Anterior cingulate cortex (tissue), 58 donors: Measurements from ENCODE around the gene TMPRSS5.

Source experiments
- DNase-seq, 58 donors: peaks; one replicate each; lab custom pipeline; 2025; lab: John Stamatoyannopoulos, UW

The TMPRSS5 gene

GRCh38 chr11:113698515-113698914, 7.6 kb downstream of the TMPRSS5 start:
- DNase-seq: no peak

GRCh38 chr11:113697756-113698407, 8.2 kb downstream of the TMPRSS5 start:
- DNase-seq: no peak

- no peak for DNase-seq
These were observed 9.0 kb downstream of the TMPRSS5 start for GRCh38 chr11:113697111-113697510.

GRCh38 chr11:113695207-113695606, 10.9 kb downstream of the TMPRSS5 start:
- no peak for DNase-seq

GRCh38 chr11:113694390-113694789, 11.7 kb downstream of the TMPRSS5 start:
- DNase-seq: no peak

- DNase-seq: no peak
These were observed 13.1 kb downstream of the TMPRSS5 start for GRCh38 chr11:113693030-113693429.

GRCh38 chr11:113690619-113691569, 15.2 kb downstream of the TMPRSS5 start:
- peak in 1 of 58 donors; percentile 15 for DNase-seq

- DNase-seq: no peak
These were observed 16.1 kb downstream of the TMPRSS5 start for GRCh38 chr11:113689768-113690618.

- no peak for DNase-seq
These were observed 20.3 kb downstream of the TMPRSS5 start for GRCh38 chr11:113685654-113686359.

GRCh38 chr11:113684496-113684895, 21.6 kb downstream of the TMPRSS5 start:
- no peak for DNase-seq

- DNase-seq: no peak
These were observed 22.5 kb downstream of the TMPRSS5 start for GRCh38 chr11:113683481-113684046.

- DNase-seq: no peak
These were observed 24.2 kb downstream of the TMPRSS5 start for GRCh38 chr11:113681711-113682413.

- no peak for DNase-seq
These were observed 24.8 kb downstream of the TMPRSS5 start for GRCh38 chr11:113681282-113681681.

- DNase-seq: peak in 15 of 58 donors; percentile 4 to 52 (median 12)
These were observed 28.4 kb downstream of the TMPRSS5 start for GRCh38 chr11:113677685-113678084.

- no peak for DNase-seq
These were observed 30.5 kb downstream of the TMPRSS5 start for GRCh38 chr11:113675565-113675964.

GRCh38 chr11:113675003-113675561, 31.0 kb downstream of the TMPRSS5 start:
- no peak for DNase-seq

GRCh38 chr11:113674397-113674685, 31.8 kb downstream of the TMPRSS5 start:
- DNase-seq: no peak

- peak in 1 of 58 donors; percentile 5 for DNase-seq
These were observed 32.3 kb downstream of the TMPRSS5 start for GRCh38 chr11:113673550-113674396.
